Stimulated activated effector memory CD8-positive, alpha-beta T cell treated with anti-CD3 and anti-CD28 coated beads, Interleukin-12 subunit alpha, Interleukin-12 subunit beta, amount 100 ng/mL, for 72 hours (primary cell): ENCODE data around the gene MATN3.
A peak's percentile ranks its signal among the peaks of the same experiment; 100 is the strongest.

Experiments
- ATAC-seq: fragments of 150-1000 bp; cut with Tn5 transposase; 2 replicates; pipeline ENCODE4 v1.10.0; 2021
- DNase-seq, 2 donors: peaks; one replicate each; pipeline ENCODE4 v3.0.0; 2021 to 2022; ENCODE audit warnings: low spot score in 2 of 2
- H3K27ac Mint-ChIP-seq: one replicate; pipeline ENCODE4 v1.8.0; 2022; ENCODE audit warnings: mild to moderate bottlenecking, mixed read lengths
- H3K36me3 Mint-ChIP-seq: one replicate; pipeline ENCODE4 v1.8.0; 2022; ENCODE audit warnings: mild to moderate bottlenecking, mixed read lengths
- H3K4me1 Mint-ChIP-seq: one replicate; pipeline ENCODE4 v1.8.0; 2022; ENCODE audit warnings: mixed read lengths
- H3K4me3 Mint-ChIP-seq: one replicate; pipeline ENCODE4 v1.8.0; 2022; ENCODE audit warnings: mild to moderate bottlenecking, mixed read lengths
- H3K9me3 Mint-ChIP-seq: one replicate; pipeline ENCODE4 v1.8.0; 2022; ENCODE audit warnings: mixed read lengths

The MATN3 gene, protein sequence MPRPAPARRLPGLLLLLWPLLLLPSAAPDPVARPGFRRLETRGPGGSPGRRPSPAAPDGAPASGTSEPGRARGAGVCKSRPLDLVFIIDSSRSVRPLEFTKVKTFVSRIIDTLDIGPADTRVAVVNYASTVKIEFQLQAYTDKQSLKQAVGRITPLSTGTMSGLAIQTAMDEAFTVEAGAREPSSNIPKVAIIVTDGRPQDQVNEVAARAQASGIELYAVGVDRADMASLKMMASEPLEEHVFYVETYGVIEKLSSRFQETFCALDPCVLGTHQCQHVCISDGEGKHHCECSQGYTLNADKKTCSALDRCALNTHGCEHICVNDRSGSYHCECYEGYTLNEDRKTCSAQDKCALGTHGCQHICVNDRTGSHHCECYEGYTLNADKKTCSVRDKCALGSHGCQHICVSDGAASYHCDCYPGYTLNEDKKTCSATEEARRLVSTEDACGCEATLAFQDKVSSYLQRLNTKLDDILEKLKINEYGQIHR

GRCh38 chr2:20012282-20013125, at the start of gene MATN3:
Gene MATN3, minus strand, starts transcription at chr2:20012668. Its CDS starts 37 bp downstream, at chr2:20012631.
- peaks cover 4% of the 10 kb centered on the region for H3K4me1 Mint-ChIP-seq
- H3K27ac Mint-ChIP-seq = peak within 1 kb of the TSS; percentile 40
- H3K4me3 Mint-ChIP-seq = peak within 1 kb of the TSS; percentile 65
- ATAC-seq (peak; percentile 68), DNase-seq (no peak)
- no peaks in the 10 kb centered on the region for H3K9me3 Mint-ChIP-seq
- H3K36me3 Mint-ChIP-seq = no peaks in the 10 kb centered on the region

DNA sequence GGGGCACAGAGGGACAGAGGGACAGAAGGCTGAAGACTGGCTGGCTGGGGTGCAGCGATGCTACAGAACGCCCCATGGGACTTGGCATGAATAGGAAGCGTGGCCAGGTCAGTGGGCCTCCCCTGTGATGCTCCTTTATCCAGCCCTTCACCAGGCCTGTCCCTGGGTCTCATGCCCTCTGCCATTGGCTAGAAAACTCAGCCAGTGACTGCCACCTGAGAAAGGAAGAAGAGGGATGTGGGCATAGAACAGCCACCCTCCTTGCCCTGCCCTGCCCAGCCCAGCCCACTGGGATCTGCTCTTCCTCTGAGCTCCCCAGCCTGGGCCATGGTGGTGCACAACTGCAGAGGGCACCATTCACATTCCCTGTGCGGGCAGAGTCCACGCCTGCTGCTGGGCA, 49.5 kb upstream of the MATN3 start:
- peaks cover 5% of the 10 kb centered on the region for H3K4me1 Mint-ChIP-seq
- H3K36me3 Mint-ChIP-seq = no peaks in the 10 kb centered on the region
- no peaks in the 10 kb centered on the region for H3K9me3 Mint-ChIP-seq
- no peak overlapping the region for H3K4me3 Mint-ChIP-seq
- no peak overlapping the region for H3K27ac Mint-ChIP-seq
- ATAC-seq (no peak), DNase-seq (no peak)

DNA sequence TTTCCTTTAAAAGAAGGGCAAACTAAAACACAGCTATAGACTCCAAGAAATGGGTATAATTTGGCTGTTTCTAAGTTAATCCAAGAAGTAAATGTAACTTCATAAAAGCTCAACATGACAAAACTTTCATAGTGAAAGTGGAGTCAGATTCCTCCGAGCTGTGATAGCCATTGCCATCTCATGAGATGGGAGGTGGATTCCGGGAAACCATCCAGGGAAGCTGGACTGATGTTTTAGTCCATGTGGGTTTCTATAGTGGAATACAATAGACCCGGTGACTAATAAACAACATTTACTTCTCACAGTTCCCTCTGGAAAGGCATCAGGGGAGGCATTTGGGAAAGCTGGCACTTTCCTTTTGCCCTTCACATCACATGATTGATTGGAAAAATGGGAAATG, 49.0 kb upstream of the MATN3 start:
- Mint-ChIP-seq H3K4me3 (no peak overlapping the region), H3K36me3 (no peaks in the 10 kb centered on the region), H3K4me1 (peaks cover 5% of the 10 kb centered on the region), H3K9me3 (no peaks in the 10 kb centered on the region), H3K27ac (no peak overlapping the region)
- ATAC-seq (no peak), DNase-seq (no peak)

GRCh38 chr2:20060106-20060505, 47.6 kb upstream of the MATN3 start:
- DNase-seq = no peak
- H3K9me3 Mint-ChIP-seq = no peaks in the 10 kb centered on the region
- H3K4me1 Mint-ChIP-seq = no peaks in the 10 kb centered on the region
- H3K36me3 Mint-ChIP-seq = no peaks in the 10 kb centered on the region
- H3K4me3 Mint-ChIP-seq = no peak overlapping the region
- no peak overlapping the region for H3K27ac Mint-ChIP-seq
- no peak for ATAC-seq

DNA sequence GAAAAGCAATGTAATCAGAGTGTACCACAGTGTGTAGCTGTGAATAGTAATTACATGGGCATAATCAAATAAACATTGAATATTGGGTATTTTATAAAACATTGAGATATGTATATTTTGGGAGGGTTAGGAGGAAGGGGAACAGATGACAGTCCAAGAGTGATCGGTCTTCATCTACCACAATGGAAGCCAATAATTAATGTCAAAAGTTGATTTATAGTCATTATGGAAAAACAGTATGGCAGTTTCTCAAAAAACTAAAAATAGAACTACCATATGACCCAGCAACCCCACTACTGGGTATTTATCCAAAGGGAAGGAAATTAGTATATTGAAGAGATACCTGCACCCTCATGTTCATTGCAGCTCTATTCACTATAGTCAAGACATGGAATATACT, 44.8 kb upstream of the MATN3 start:
- no peak for DNase-seq

DNA sequence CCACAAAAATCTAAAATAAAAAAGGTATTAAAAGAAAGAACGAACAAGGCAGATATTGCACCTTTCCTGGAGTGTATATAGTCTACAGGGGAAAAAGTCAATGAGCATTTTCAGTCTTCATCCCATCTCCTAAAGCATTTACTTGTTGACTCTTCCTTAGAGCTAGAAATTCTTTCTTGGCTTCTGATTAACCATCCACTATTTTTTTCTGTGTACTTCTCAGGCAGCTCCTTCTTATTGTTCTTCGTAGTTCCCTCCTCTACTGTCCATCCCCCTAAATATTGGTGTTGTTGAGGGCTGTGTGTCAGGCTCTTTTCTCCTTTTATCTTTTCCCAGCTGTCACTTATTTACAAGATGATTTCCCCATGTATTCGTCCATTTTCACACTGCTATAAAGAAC, 42.5 kb upstream of the MATN3 start:
- Mint-ChIP-seq H3K27ac (no peak overlapping the region), H3K4me1 (peaks cover 6% of the 10 kb centered on the region), H3K4me3 (no peak overlapping the region), H3K9me3 (no peaks in the 10 kb centered on the region), H3K36me3 (no peaks in the 10 kb centered on the region)
- DNase-seq (no peak), ATAC-seq (no peak)

More for the DNA sequence above, 44.8 kb upstream of the MATN3 start:
- Mint-ChIP-seq H3K9me3 (no peaks in the 10 kb centered on the region), H3K27ac (no peak overlapping the region), H3K36me3 (no peaks in the 10 kb centered on the region), H3K4me1 (no peaks in the 10 kb centered on the region), H3K4me3 (no peak overlapping the region)
- ATAC-seq = no peak

DNA sequence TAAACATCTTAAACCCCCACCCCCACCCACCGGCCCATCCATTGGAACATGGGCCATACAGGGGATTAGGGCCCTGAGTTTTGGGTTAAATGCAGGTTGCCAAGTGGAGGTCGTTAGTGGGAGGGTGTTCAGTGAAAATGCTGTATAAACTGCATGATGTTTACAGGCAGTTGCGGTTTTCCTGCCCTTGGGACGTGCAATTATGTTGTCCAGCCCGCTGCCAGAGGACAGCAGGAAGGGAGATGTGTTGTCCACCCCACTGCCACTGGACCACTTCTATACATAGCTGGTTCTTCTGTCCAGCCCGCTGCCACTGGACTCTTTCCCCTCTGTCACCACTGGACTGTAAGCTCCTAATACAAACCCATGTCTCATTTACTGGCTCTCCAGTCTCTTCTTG, 41.7 kb upstream of the MATN3 start:
- Mint-ChIP-seq H3K4me1 (peaks cover 14% of the 10 kb centered on the region), H3K4me3 (no peak overlapping the region), H3K36me3 (no peaks in the 10 kb centered on the region), H3K27ac (no peak overlapping the region), H3K9me3 (no peaks in the 10 kb centered on the region)
- DNase-seq = no peak
- no peak for ATAC-seq

GRCh38 chr2:20052861-20053281, 40.4 kb upstream of the MATN3 start:
- H3K9me3 Mint-ChIP-seq = no peaks in the 10 kb centered on the region
- DNase-seq = no peak
- peaks cover 25% of the 10 kb centered on the region for H3K4me1 Mint-ChIP-seq
- ATAC-seq = no peak
- no peaks in the 10 kb centered on the region for H3K36me3 Mint-ChIP-seq
- no peak overlapping the region for H3K4me3 Mint-ChIP-seq
- H3K27ac Mint-ChIP-seq = no peak overlapping the region

GRCh38 chr2:20052229-20052851, 39.9 kb upstream of the MATN3 start:
- H3K4me1 Mint-ChIP-seq = peaks cover 25% of the 10 kb centered on the region
- DNase-seq (no peak), ATAC-seq (no peak)
- no peaks in the 10 kb centered on the region for H3K36me3 Mint-ChIP-seq
- H3K9me3 Mint-ChIP-seq = no peaks in the 10 kb centered on the region
- H3K4me3 Mint-ChIP-seq = no peak overlapping the region
- no peak overlapping the region for H3K27ac Mint-ChIP-seq

- Mint-ChIP-seq H3K4me1 (peaks cover 25% of the 10 kb centered on the region), H3K36me3 (no peaks in the 10 kb centered on the region)
- peak; percentile 90 to 97 for DNase-seq
Measured at GRCh38 chr2:20051532-20052228, 39.2 kb upstream of the MATN3 start, which contains the start of gene LAPTM4A. Gene LAPTM4A, minus strand, starts transcription at chr2:20051628. Its CDS starts 108 bp downstream, at chr2:20051520.

DNA sequence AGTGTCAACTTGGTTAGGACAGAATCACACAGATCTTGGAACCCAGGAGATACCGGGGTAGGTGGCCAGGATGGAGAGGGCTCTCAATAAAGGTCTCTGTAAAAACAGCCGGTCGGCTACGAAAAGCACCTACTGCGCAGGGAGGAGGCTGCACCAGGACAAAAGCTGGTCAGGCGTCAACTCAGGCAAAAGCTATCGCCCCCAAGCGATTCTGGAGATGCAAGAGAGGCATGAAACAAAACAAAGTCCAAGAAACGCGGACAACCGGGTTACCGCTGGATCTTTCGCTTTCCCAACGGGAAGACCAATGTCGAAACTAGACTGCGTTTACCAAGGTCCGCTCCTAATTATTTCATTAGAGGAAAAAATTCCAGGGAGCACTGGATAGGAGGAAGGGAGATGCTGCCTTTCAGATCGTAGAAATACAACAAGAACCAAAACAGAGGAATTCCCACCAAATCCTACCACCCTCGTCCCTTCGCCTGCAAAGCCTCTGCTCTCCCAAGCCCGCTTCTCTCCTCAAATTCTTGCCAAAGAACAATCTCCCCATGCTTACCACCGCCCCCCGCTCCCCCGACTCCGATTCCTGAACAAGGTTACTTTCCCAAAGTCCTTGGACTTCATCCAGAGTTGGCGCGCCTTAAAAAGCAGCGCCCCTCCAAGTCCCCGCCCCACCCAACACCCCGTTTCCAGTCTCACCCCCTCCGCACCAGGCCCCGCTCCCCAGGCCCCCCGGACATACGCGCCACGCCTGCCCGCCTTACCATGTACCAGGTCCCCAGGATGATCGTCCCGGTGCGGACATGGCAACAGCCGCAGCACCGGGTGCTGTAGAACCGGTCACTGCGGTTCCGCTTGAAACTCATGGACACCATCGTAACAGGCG, 38.4 kb upstream of the MATN3 start:
- DNase-seq (peak in 1 of 2 donors; percentile 67), ATAC-seq (peak; percentile 50)
- Mint-ChIP-seq H3K36me3 (peaks cover 2% of the 10 kb centered on the region), H3K27ac (no peak overlapping the region), H3K4me1 (peaks cover 25% of the 10 kb centered on the region), H3K4me3 (no peak overlapping the region), H3K9me3 (no peaks in the 10 kb centered on the region)

More at GRCh38 chr2:20051532-20052228, 39.2 kb upstream of the MATN3 start, which contains the start of gene LAPTM4A:
- ATAC-seq = peak; percentile 98
- Mint-ChIP-seq H3K27ac (no peak within 1 kb of the TSS), H3K4me3 (no peak within 1 kb of the TSS), H3K9me3 (no peaks in the 10 kb centered on the region)

GRCh38 chr2:20050104-20050645, 37.7 kb upstream of the MATN3 start:
- H3K4me3 Mint-ChIP-seq = no peak overlapping the region
- ATAC-seq (peak; percentile 4), DNase-seq (no peak)
- no peaks in the 10 kb centered on the region for H3K9me3 Mint-ChIP-seq
- peaks cover 25% of the 10 kb centered on the region for H3K4me1 Mint-ChIP-seq
- peaks cover 9% of the 10 kb centered on the region for H3K36me3 Mint-ChIP-seq
- H3K27ac Mint-ChIP-seq = no peak overlapping the region

- DNase-seq = no peak
- no peak overlapping the region for H3K4me3 Mint-ChIP-seq
- H3K27ac Mint-ChIP-seq = no peak overlapping the region
Measured at GRCh38 chr2:20049637-20050036, 37.2 kb upstream of the MATN3 start.

More at GRCh38 chr2:20049637-20050036, 37.2 kb upstream of the MATN3 start:
- no peak for ATAC-seq
- peaks cover 9% of the 10 kb centered on the region for H3K36me3 Mint-ChIP-seq
- H3K4me1 Mint-ChIP-seq = peaks cover 25% of the 10 kb centered on the region
- no peaks in the 10 kb centered on the region for H3K9me3 Mint-ChIP-seq
